ENCODE results near the gene C16orf87. TPM values are rescaled to one million over a fixed set of nuclear protein-coding genes. Genes with fewer than 3 reads are reported as not detected.
"Not testable (repeated sequence)": the region's sequence is repeated elsewhere in the genome, so short reads cannot be mapped to it uniquely, and the experiment has no call there.

C16orf87 gene
- total and polyA plus RNA-seq, 4 donors, result 4.1 to 12.9 (median 5.3) TPM

DNA sequence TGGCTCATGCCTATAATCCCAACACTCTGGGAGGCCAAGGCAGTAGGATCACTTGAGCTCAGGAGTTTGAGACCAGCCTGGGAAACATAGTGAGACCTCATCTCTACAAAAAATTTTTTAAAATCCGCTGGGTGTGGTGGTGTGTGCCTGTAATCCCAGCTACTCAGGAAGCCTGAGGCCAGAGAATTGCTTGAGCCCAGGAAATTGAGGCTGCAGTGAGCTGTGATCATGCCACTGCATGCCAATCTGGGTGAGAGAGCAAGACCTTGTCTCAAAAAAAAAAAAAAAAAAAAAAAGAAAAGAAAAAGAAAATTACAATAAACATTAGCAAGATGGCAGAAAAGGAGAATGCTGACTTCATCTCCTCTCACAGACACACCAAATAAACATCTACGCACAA is 46.4 kb downstream of the C16orf87 start:
- not testable (repeated sequence) for H3K9ac ChIP-seq (ENCODE audit: low read depth in 1 of 2, low read length in 2 of 2); H3K4me3 ChIP-seq (ENCODE audit: low read depth in 1 of 3, low read length in 3 of 3); H3K36me3 ChIP-seq (ENCODE audit: control insufficient read depth in 4 of 4, insufficient read depth in 3 of 4, low read depth in 1 of 4, low read length in 3 of 4); DNase-seq (ENCODE audit: low spot score); H3K9me3 ChIP-seq (ENCODE audit: control insufficient read depth in 4 of 4, low read length in 3 of 4); H3K27me3 ChIP-seq (ENCODE audit: control insufficient read depth in 4 of 4, insufficient read depth in 4 of 4, low read length in 3 of 4); H3K27ac ChIP-seq (ENCODE audit: low read depth in 1 of 2, low read length in 2 of 2); H3K4me1 ChIP-seq (ENCODE audit: control insufficient read depth in 4 of 4, insufficient read depth in 4 of 4, low read length in 3 of 4)
- 93% methylated on average over 2 of the region's 2 CpGs for WGBS

DNA sequence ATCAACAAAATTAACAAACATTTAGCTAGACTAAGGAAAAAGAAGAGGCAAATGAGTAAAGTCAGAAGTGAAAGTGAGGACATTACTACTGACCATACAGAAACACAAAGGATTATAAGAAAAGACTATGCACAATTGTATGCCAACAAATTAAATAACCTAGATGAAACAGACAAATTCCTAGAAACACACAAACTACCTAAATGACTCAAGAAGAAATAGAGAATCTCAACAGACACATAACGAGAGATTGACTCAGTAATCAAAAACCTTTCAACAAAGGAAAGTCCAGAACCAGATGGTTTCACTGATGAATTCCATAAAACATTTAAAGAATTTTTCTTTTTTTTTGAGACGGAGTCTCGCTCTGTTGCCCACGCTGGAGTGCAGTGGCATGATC is 47.2 kb downstream of the C16orf87 start:
- Histone ChIP-seq H3K27ac (ENCODE audit: low read depth in 1 of 2, low read length in 2 of 2) (no peak overlapping the region), H3K9me3 (ENCODE audit: control insufficient read depth in 4 of 4, low read length in 3 of 4) (no peaks in the 10 kb centered on the region), H3K4me3 (ENCODE audit: low read depth in 1 of 3, low read length in 3 of 3) (no peak overlapping the region), H3K36me3 (ENCODE audit: control insufficient read depth in 4 of 4, insufficient read depth in 3 of 4, low read depth in 1 of 4, low read length in 3 of 4) (no peaks in the 10 kb centered on the region), H3K27me3 (ENCODE audit: control insufficient read depth in 4 of 4, insufficient read depth in 4 of 4, low read length in 3 of 4) (no peaks in the 10 kb centered on the region), H3K9ac (ENCODE audit: low read depth in 1 of 2, low read length in 2 of 2) (no peak overlapping the region), H3K4me1 (ENCODE audit: control insufficient read depth in 4 of 4, insufficient read depth in 4 of 4, low read length in 3 of 4) (no peaks in the 10 kb centered on the region)
- TF ChIP-seq FOXA2 (IDR thresholded peaks at IDR 0.05) (no peak), TAF1 (conservative IDR thresholded peaks at IDR 0.05) (no peak), GABPA (IDR thresholded peaks at IDR 0.05 in 1 of 2, conservative IDR thresholded peaks at IDR 0.05 in 1 of 2) (no peak), EGR1 (IDR thresholded peaks at IDR 0.05; ENCODE audit: low read depth in 2 of 2) (no peak), HNF4A (conservative IDR thresholded peaks at IDR 0.05) (no peak), YY1 (IDR thresholded peaks at IDR 0.05) (no peak), RAD21 (IDR thresholded peaks at IDR 0.05) (no peak), JUND (IDR thresholded peaks at IDR 0.05) (no peak), RXRA (IDR thresholded peaks at IDR 0.05) (no peak), FOXA1 (IDR thresholded peaks at IDR 0.05) (no peak), SP1 (IDR thresholded peaks at IDR 0.05) (no peak), NR2F2 (IDR thresholded peaks at IDR 0.05) (no peak), HNF4G (IDR thresholded peaks at IDR 0.05) (no peak)
- TF ChIP-seq, protein P1, sequence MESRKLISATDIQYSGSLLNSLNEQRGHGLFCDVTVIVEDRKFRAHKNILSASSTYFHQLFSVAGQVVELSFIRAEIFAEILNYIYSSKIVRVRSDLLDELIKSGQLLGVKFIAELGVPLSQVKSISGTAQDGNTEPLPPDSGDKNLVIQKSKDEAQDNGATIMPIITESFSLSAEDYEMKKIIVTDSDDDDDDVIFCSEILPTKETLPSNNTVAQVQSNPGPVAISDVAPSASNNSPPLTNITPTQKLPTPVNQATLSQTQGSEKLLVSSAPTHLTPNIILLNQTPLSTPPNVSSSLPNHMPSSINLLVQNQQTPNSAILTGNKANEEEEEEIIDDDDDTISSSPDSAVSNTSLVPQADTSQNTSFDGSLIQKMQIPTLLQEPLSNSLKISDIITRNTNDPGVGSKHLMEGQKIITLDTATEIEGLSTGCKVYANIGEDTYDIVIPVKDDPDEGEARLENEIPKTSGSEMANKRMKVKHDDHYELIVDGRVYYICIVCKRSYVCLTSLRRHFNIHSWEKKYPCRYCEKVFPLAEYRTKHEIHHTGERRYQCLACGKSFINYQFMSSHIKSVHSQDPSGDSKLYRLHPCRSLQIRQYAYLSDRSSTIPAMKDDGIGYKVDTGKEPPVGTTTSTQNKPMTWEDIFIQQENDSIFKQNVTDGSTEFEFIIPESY (IDR thresholded peaks at IDR 0.05), result no peak
- TF ChIP-seq, protein P2, sequence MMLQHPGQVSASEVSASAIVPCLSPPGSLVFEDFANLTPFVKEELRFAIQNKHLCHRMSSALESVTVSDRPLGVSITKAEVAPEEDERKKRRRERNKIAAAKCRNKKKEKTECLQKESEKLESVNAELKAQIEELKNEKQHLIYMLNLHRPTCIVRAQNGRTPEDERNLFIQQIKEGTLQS (IDR thresholded peaks at IDR 0.05), result no peak
- TF ChIP-seq, protein P3, sequence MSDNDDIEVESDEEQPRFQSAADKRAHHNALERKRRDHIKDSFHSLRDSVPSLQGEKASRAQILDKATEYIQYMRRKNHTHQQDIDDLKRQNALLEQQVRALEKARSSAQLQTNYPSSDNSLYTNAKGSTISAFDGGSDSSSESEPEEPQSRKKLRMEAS (IDR thresholded peaks at IDR 0.05), result no peak
- TF ChIP-seq, protein P4, sequence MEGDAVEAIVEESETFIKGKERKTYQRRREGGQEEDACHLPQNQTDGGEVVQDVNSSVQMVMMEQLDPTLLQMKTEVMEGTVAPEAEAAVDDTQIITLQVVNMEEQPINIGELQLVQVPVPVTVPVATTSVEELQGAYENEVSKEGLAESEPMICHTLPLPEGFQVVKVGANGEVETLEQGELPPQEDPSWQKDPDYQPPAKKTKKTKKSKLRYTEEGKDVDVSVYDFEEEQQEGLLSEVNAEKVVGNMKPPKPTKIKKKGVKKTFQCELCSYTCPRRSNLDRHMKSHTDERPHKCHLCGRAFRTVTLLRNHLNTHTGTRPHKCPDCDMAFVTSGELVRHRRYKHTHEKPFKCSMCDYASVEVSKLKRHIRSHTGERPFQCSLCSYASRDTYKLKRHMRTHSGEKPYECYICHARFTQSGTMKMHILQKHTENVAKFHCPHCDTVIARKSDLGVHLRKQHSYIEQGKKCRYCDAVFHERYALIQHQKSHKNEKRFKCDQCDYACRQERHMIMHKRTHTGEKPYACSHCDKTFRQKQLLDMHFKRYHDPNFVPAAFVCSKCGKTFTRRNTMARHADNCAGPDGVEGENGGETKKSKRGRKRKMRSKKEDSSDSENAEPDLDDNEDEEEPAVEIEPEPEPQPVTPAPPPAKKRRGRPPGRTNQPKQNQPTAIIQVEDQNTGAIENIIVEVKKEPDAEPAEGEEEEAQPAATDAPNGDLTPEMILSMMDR (IDR thresholded peaks at IDR 0.05; ENCODE audit: low read depth, low read length, missing input control), result no peak
- TF ChIP-seq, protein P5, sequence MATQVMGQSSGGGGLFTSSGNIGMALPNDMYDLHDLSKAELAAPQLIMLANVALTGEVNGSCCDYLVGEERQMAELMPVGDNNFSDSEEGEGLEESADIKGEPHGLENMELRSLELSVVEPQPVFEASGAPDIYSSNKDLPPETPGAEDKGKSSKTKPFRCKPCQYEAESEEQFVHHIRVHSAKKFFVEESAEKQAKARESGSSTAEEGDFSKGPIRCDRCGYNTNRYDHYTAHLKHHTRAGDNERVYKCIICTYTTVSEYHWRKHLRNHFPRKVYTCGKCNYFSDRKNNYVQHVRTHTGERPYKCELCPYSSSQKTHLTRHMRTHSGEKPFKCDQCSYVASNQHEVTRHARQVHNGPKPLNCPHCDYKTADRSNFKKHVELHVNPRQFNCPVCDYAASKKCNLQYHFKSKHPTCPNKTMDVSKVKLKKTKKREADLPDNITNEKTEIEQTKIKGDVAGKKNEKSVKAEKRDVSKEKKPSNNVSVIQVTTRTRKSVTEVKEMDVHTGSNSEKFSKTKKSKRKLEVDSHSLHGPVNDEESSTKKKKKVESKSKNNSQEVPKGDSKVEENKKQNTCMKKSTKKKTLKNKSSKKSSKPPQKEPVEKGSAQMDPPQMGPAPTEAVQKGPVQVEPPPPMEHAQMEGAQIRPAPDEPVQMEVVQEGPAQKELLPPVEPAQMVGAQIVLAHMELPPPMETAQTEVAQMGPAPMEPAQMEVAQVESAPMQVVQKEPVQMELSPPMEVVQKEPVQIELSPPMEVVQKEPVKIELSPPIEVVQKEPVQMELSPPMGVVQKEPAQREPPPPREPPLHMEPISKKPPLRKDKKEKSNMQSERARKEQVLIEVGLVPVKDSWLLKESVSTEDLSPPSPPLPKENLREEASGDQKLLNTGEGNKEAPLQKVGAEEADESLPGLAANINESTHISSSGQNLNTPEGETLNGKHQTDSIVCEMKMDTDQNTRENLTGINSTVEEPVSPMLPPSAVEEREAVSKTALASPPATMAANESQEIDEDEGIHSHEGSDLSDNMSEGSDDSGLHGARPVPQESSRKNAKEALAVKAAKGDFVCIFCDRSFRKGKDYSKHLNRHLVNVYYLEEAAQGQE (IDR thresholded peaks at IDR 0.05), result no peak
- DNase-seq (ENCODE audit: low spot score), result no peak
- 93% methylated on average over 4 of the region's 4 CpGs for WGBS
